Gastrocnemius medialis (tissue), 4 donors: ENCODE measurements around the gene PML.

Experiments
- POLR2A ChIP-seq, 2 donors: fragments of 450-650 bp; IDR thresholded peaks; one replicate each; pipeline ENCODE4 v1.6.1; 2017; ENCODE audit warnings: antibody characterized with exemption in 2 of 2, mild to moderate bottlenecking in 2 of 2, moderate library complexity in 2 of 2
- TF ChIP-seq, protein P1 (sequence below), 5 experiments: fragments of 450-650 bp in 3 of 5; fragments of 200-600 bp in 2 of 5; sonication (generic) in 2 of 5; IDR thresholded peaks in 4 of 5; conservative IDR thresholded peaks in 1 of 5; 1 replicate in 4 of 5; 2 replicates in 1 of 5; pipeline ENCODE4 v1.5.1; 2016 to 2019; ENCODE audit warnings: antibody characterized with exemption in 5 of 5, mild to moderate bottlenecking in 3 of 5, moderate library complexity in 3 of 5

DNA sequence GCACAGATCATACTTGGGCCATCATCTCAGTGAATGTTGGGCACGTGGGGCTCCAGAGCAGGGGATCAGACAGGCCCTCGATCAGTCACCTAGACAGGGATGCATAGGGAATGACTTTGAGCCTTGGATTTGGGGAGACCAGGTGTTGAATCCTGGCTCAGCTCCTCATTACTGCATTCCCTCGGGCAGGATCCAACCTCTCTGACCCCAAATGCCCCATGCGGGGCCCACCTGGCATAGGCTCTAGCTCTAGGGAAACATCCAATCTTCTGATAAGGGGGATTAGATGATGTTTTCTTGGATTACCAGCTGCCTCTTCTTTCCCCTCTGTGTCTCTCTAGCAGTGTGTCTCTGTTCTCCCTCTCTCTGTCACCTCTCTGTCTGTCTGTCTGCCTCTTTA, 45.5 kb upstream of the PML start:
- TF ChIP-seq, protein P1, sequence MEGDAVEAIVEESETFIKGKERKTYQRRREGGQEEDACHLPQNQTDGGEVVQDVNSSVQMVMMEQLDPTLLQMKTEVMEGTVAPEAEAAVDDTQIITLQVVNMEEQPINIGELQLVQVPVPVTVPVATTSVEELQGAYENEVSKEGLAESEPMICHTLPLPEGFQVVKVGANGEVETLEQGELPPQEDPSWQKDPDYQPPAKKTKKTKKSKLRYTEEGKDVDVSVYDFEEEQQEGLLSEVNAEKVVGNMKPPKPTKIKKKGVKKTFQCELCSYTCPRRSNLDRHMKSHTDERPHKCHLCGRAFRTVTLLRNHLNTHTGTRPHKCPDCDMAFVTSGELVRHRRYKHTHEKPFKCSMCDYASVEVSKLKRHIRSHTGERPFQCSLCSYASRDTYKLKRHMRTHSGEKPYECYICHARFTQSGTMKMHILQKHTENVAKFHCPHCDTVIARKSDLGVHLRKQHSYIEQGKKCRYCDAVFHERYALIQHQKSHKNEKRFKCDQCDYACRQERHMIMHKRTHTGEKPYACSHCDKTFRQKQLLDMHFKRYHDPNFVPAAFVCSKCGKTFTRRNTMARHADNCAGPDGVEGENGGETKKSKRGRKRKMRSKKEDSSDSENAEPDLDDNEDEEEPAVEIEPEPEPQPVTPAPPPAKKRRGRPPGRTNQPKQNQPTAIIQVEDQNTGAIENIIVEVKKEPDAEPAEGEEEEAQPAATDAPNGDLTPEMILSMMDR (IDR thresholded peaks at IDR 0.05 in 4 of 5, conservative IDR thresholded peaks at IDR 0.05 in 1 of 5), result no peak
- no peak for TF ChIP-seq POLR2A (IDR thresholded peaks at IDR 0.05)
